GM10266 (cell line): ENCODE measurements around the gene MZT2A.
A peak's percentile ranks its signal among the peaks of the same experiment; 100 is the strongest.
"Not testable (repeated sequence)": the region's sequence is repeated elsewhere in the genome, so short reads cannot be mapped to it uniquely, and the experiment has no call there.

ENCODE experiments used
- DNase-seq: peaks from one replicate; pipeline ENCODE4 v3.0.0; 2012; ENCODE audit errors: extremely low spot score
- TF ChIP-seq, protein P1 (sequence below): IDR thresholded peaks from 2 replicates; pipeline ENCODE4 v1.5.1; 2012; ENCODE audit warnings: mild to moderate bottlenecking, low read depth; ENCODE audit not compliant: control insufficient read depth, insufficient read depth; ENCODE audit errors: missing control alignments

The MZT2A gene

GRCh38 chr2:131516011-131516410, 23.8 kb upstream of the MZT2A start:
- DNase-seq, result no peak
- TF ChIP-seq, protein P1, sequence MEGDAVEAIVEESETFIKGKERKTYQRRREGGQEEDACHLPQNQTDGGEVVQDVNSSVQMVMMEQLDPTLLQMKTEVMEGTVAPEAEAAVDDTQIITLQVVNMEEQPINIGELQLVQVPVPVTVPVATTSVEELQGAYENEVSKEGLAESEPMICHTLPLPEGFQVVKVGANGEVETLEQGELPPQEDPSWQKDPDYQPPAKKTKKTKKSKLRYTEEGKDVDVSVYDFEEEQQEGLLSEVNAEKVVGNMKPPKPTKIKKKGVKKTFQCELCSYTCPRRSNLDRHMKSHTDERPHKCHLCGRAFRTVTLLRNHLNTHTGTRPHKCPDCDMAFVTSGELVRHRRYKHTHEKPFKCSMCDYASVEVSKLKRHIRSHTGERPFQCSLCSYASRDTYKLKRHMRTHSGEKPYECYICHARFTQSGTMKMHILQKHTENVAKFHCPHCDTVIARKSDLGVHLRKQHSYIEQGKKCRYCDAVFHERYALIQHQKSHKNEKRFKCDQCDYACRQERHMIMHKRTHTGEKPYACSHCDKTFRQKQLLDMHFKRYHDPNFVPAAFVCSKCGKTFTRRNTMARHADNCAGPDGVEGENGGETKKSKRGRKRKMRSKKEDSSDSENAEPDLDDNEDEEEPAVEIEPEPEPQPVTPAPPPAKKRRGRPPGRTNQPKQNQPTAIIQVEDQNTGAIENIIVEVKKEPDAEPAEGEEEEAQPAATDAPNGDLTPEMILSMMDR, result no peak

- DNase-seq, result not testable (repeated sequence)
Measured at GRCh38 chr2:131515235-131515634, 23.0 kb upstream of the MZT2A start.

DNA sequence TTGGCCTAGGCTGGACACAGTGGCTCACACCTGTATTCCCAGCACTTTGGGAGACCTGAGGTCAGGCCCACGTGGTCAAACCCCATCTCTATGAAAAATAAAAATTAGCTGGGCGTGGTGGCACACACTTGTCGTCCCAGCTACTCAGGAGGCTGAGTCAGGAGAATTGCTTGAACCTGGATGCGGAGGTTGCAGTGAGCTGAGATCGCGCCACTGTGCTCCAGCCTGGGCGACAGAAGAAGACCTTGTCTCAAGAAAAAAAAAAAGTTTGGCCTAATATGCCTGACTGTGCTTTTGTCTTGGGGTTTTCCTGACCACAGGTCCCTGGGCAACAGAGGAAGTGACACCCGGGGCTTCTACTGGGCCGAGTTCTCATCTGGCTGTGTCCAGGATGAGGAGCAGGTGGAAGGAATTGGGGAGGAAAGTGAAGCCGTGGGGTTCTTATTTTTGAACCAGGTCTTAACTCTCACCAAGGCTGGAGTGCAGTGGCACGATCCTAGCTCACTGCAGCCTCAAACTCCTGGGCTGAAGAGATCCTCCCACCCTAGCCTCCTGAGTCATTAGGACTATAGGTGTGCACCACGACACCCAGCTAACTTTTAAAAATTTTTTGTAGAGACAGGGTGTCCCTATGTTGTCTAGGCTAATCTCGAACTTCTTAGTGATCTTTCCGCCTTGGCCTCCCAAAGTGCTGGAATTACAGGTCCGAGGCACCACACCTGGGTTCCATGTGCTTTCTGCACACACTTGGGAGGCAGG, 22.4 kb upstream of the MZT2A start:
- DNase-seq, result peak; percentile 50

DNA sequence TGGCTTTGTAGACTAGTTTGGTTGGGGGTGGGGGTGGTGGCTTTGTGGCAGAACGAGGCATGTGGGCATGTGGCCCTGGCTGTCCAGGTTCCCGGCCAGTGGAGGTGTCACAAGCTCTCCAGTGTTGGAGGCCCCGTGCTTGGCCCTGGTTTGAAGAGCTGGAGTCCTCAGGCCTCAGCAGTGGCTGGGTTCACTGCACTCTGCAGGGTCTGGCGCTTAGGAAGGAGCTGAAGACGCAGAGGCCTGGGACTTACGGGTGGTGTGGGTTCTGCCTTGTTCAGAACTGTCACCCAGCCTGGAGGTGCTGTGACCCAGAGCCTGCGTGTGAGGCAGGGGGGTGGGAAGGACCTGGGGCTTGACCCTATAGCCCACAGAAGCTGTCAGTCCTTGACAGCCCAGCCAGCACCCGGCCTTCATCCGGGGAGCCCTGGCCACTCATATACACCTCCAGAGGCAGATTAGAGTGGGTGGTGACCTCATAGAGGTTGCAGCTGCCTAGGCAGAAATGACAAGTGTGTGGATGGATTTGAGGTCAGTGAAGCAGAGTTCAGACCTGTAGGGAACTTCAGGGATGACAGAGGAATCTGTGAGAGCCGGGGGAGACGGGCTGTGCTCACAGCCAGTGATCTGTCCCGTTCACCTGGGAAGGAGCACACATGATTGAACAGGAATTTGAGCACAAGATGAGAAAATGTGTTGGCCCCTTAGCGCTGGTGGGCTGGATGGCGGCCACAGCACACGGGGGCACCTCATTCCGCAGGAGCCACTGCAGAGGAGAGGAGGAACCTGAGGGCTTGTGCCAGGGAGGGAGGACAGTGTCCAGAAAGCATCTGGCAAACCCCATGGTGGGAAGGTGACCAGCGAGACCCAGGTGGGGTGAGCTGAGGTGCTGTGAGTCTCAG, 20.0 kb upstream of the MZT2A start:
- DNase-seq, result not testable (repeated sequence)

DNA sequence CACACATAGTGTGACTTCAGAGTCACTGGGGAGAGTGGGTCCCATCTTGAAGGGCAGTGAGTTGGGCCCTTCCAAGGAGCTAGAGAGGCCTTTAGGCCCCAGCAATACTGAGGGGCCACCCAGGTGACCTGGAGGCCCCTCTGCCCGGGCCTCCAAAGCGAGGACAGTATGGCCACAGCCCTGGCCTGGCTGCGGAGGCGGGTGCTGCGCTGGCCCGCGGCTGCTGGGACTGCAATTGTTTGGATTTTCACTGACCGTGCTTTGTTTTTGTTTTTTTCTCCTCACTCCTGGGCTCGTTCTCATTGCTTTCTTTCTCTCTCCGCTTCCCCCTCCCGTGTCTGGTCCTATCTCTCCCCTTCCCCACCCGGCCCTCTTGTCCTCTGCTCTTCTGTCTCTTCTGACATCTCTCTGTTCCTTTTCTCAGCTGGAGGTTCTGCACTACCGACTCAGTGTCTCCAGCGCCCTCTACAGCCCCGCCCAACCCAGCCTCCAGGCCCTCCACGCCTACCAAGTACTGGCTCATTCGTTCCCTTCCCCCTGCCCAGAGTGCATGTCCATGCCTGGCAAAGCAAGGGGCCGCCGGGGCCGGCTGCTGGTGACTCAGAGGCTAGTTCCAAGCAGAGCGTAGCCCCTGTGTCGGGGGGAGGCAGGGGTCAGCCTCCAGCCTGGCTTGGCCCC, 19.2 kb upstream of the MZT2A start:
- not testable (repeated sequence) for DNase-seq

GRCh38 chr2:131509615-131510014, 17.4 kb upstream of the MZT2A start:
- no peak for DNase-seq
- TF ChIP-seq, protein P1, result no peak

- not testable (repeated sequence) for DNase-seq
Measured at GRCh38 chr2:131504082-131504750, 12.0 kb upstream of the MZT2A start.

DNA sequence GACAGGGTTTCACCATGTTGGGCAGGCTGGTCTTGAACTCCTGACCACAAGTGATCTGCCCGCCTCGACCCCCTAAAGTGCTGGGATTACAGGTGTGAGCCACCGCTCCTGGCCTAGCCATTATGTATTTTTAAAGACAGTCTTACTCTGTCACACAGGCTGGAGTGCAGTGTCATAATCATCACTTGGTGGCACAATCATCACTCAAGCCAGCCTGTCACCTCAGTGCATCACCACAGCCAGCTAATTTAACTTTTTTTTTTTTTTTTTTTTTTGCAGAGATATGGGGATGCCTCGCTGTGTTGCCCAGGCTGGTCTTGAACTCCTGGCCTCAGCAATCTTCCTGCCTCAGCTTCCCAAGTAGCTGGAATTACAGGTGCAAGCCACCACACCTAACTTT, 11.4 kb upstream of the MZT2A start:
- DNase-seq, result not testable (repeated sequence)

DNA sequence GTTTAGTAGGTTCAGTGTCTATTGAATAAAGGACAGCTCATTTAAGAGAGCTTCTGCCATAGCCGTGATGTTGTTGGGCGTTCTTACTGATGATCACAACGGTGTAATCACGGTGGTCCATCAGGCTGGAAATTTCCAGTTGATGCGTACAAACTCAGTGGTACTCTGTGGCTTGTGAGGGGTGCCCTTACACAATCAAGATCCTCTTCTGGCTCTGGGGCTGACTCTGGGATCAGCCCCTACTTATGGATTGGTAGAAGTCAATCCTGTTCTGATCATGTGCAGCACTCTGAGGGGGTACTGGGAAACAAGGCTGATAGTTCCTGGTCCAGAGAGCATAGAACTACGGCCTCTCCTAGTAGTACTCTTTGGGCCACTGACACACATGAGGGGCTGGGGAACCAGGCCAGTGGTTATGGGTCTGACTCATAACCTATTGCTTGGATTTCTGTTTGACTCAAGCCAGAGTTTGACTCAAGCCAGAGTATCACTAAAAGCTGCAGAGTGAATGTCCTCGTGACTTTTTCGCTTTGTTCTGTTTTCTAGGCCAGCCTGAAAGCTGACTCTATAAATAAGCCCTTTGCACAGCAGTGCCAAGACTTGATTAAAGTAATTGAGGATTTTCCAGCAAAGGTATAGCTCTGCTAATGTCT, 6.2 kb upstream of the MZT2A start:
- not testable (repeated sequence) for DNase-seq

DNA sequence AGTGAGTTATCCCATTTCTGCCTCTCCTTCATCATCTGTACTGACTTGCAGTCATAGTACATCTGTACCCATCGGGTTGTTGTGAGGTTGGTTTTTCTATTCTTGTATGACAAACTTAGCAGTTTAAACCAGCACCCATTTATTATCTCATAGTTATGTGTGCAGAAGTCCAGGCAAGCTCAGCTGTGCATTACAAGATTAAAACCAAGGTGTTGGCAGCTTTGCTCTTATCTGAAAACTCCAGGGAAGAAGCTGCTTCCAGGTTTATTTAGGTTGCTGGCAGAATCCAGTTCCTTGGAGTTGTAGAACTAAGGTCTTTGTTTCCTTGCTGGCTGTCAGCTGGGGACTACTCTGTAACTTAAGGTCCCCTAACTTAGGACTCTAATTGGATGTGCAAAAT, 3.3 kb upstream of the MZT2A start:
- not testable (repeated sequence) for DNase-seq

GRCh38 chr2:131493199-131493968, 1.2 kb upstream of the MZT2A start:
- TF ChIP-seq, protein P1, result no peak
- no peak for DNase-seq
